ENCODE measurements around the gene RLBP1.

The RLBP1 gene

GRCh38 chr15:89170364-89170763 is 51.0 kb downstream of the RLBP1 start:
- TF ChIP-seq ZFX (IDR thresholded peaks at IDR 0.05; ENCODE audit: borderline replicate concordance) (no peak), CTCF (IDR thresholded peaks at IDR 0.05) (no peak)
- no peak overlapping the region for H3K27ac ChIP-seq

- TF ChIP-seq ZFX (IDR thresholded peaks at IDR 0.05; ENCODE audit: borderline replicate concordance) = no peak
- TF ChIP-seq CTCF (IDR thresholded peaks at IDR 0.05) = no peak
- no peak overlapping the region for H3K27ac ChIP-seq
Measured at GRCh38 chr15:89168316-89168833, 53.0 kb downstream of the RLBP1 start.

GRCh38 chr15:89167267-89168176 is 53.9 kb downstream of the RLBP1 start:
- no peak overlapping the region for H3K27ac ChIP-seq
- no peak for TF ChIP-seq ZFX (IDR thresholded peaks at IDR 0.05; ENCODE audit: borderline replicate concordance)
- TF ChIP-seq CTCF (IDR thresholded peaks at IDR 0.05) = no peak

GRCh38 chr15:89165677-89166076 is 55.7 kb downstream of the RLBP1 start:
- H3K27ac ChIP-seq = no peak overlapping the region

GRCh38 chr15:89164712-89165211 is 56.6 kb downstream of the RLBP1 start:
- no peak overlapping the region for H3K27ac ChIP-seq
- TF ChIP-seq ZFX (IDR thresholded peaks at IDR 0.05; ENCODE audit: borderline replicate concordance) (no peak), CTCF (IDR thresholded peaks at IDR 0.05) (no peak)

More at GRCh38 chr15:89165677-89166076, 55.7 kb downstream of the RLBP1 start:
- TF ChIP-seq CTCF (IDR thresholded peaks at IDR 0.05) (no peak), ZFX (IDR thresholded peaks at IDR 0.05; ENCODE audit: borderline replicate concordance) (no peak)

GRCh38 chr15:89163271-89164055 is 57.9 kb downstream of the RLBP1 start:
- H3K27ac ChIP-seq = no peak overlapping the region
- TF ChIP-seq CTCF (IDR thresholded peaks at IDR 0.05) = no peak
- TF ChIP-seq ZFX (IDR thresholded peaks at IDR 0.05; ENCODE audit: borderline replicate concordance) = no peak
